Activated CD4-positive, alpha-beta T cell treated with anti-CD3 and anti-CD28 coated beads for 36 hours (primary cell): Measurements from ENCODE around the gene ZNF200. TPM values are rescaled to one million over a fixed set of nuclear protein-coding genes. Genes with fewer than 3 reads are reported as not detected.
"Not testable (repeated sequence)": the region's sequence is repeated elsewhere in the genome, so short reads cannot be mapped to it uniquely, and the experiment has no call there.

Experiments used
- ATAC-seq: fragments of 200-7000 bp; cut with Tn5 transposase; one replicate; pipeline ENCODE4 v1.10.0; 2021; ENCODE audit warnings: mild to moderate bottlenecking, moderate library complexity
- CTCF ChIA-PET: fragments of 350-600 bp; sonication (Branson Sonifier 250); formaldehyde crosslinking; loops from one replicate; lab custom pipeline; 2021; ENCODE audit warnings: antibody characterized with exemption; lab: Charles Lee
- POLR2A ChIA-PET: fragments of 350-600 bp; sonication (Branson Sonifier 250); formaldehyde crosslinking; loops from one replicate; lab custom pipeline; 2021; ENCODE audit warnings: antibody characterized with exemption, inconsistent platforms; lab: Charles Lee
- DNase-seq: peaks from one replicate; pipeline ENCODE4 v3.0.0-alpha.2; 2020
- H3K27ac Mint-ChIP-seq: one replicate; pipeline ENCODE4 v1.8.0; 2021; ENCODE audit warnings: mixed read lengths
- H3K27me3 Mint-ChIP-seq: one replicate; pipeline ENCODE4 v1.8.0; 2021; ENCODE audit warnings: mixed read lengths
- H3K36me3 Mint-ChIP-seq: one replicate; pipeline ENCODE4 v1.8.0; 2021; ENCODE audit warnings: low read depth, mixed read lengths
- H3K4me1 Mint-ChIP-seq: one replicate; pipeline ENCODE4 v1.8.0; 2021; ENCODE audit warnings: mixed read lengths
- H3K4me3 Mint-ChIP-seq: one replicate; pipeline ENCODE4 v1.8.0; 2021; ENCODE audit warnings: mild to moderate bottlenecking, moderate library complexity, mixed read lengths
- H3K9me3 Mint-ChIP-seq: one replicate; pipeline ENCODE4 v1.8.0; 2021; ENCODE audit warnings: low read depth, mixed read lengths
- intact Hi-C, 2 experiments: fragments of 100-400 bp; cut with DNase I in 1 of 2; cut with micrococcal nuclease in 1 of 2; formaldehyde crosslinking; loops; one replicate each; pipeline versions ENCODE4 v1.14.2 to v1.15.1; 2022 to 2024; cut with DNase I, micrococcal nuclease
- total RNA-seq, 2 experiments: library from RNA; stranded (reverse); gene quantifications; one replicate each; pipeline ENCODE4 v1.2.3, GENCODE V29; 2021

ZNF200 gene
- total RNA-seq, 2 experiments from 2014 or later: 8.3 to 9.0 TPM

GRCh38 chr16:3198334-3199072, 36.5 kb downstream of the ZNF200 start:
- no peak overlapping the region for H3K27ac Mint-ChIP-seq
- no peak overlapping the region for H3K4me3 Mint-ChIP-seq
- H3K36me3 Mint-ChIP-seq: no peaks in the 10 kb centered on the region
- ATAC-seq (no peak), DNase-seq (no peak)
- no peaks in the 10 kb centered on the region for H3K4me1 Mint-ChIP-seq
- intact Hi-C loops: no loop called here
- CTCF ChIA-PET: interaction anchor here (1.2 kb wide), 1 partner anchor 33 kb away, joined by 4 read pairs; no protein-coding TSS in a partner anchor
- H3K27me3 Mint-ChIP-seq: peaks cover 19% of the 10 kb centered on the region
- POLR2A ChIA-PET: interaction anchor here (0.5 kb wide), 1 partner anchor 17 kb away, joined by 3 read pairs; no protein-coding TSS in a partner anchor
- H3K9me3 Mint-ChIP-seq: no peaks in the 10 kb centered on the region

- intact Hi-C loops, ATAC-seq, H3K4me1 Mint-ChIP-seq, H3K9me3 Mint-ChIP-seq, H3K4me3 Mint-ChIP-seq, H3K27ac Mint-ChIP-seq, H3K36me3 Mint-ChIP-seq, DNase-seq, POLR2A ChIA-PET: not testable (repeated sequence)
- H3K27me3 Mint-ChIP-seq: peaks cover 26% of the 10 kb centered on the region
- CTCF ChIA-PET: interaction anchor here (1.2 kb wide), 1 partner anchor 32 kb away, joined by 4 read pairs; no protein-coding TSS in a partner anchor
Measured at GRCh38 chr16:3197694-3198333, 37.1 kb downstream of the ZNF200 start.

- ATAC-seq (no peak), DNase-seq (no peak)
- H3K27me3 Mint-ChIP-seq: peaks cover 35% of the 10 kb centered on the region
- H3K9me3 Mint-ChIP-seq: peaks cover 1% of the 10 kb centered on the region
- intact Hi-C loops: no loop called here
- CTCF ChIA-PET: no interaction called here
- H3K4me3 Mint-ChIP-seq: no peak overlapping the region
- H3K27ac Mint-ChIP-seq: no peak overlapping the region
- H3K4me1 Mint-ChIP-seq: peaks cover 10% of the 10 kb centered on the region
- H3K36me3 Mint-ChIP-seq: no peaks in the 10 kb centered on the region
- POLR2A ChIA-PET: no interaction called here
Measured at GRCh38 chr16:3195975-3196374, 39.0 kb downstream of the ZNF200 start.

- ChIA-PET CTCF (no interaction called here), POLR2A (no interaction called here)
- H3K36me3 Mint-ChIP-seq: no peaks in the 10 kb centered on the region
- intact Hi-C loops: loop anchor here in 1 of 2 experiments (5.0 kb wide), 1 partner anchor 268 kb away; no protein-coding TSS in a partner anchor
- H3K27me3 Mint-ChIP-seq: peaks cover 44% of the 10 kb centered on the region
- peaks cover 1% of the 10 kb centered on the region for H3K9me3 Mint-ChIP-seq
- DNase-seq (no peak), ATAC-seq (no peak)
- H3K27ac Mint-ChIP-seq: no peak overlapping the region
- H3K4me1 Mint-ChIP-seq: peaks cover 21% of the 10 kb centered on the region
- no peak overlapping the region for H3K4me3 Mint-ChIP-seq
Measured at GRCh38 chr16:3194792-3195191, 40.2 kb downstream of the ZNF200 start.

- Mint-ChIP-seq H3K27me3 (peaks cover 56% of the 10 kb centered on the region), H3K36me3 (peaks cover 2% of the 10 kb centered on the region), H3K4me3 (no peak overlapping the region), H3K27ac (no peak overlapping the region), H3K9me3 (peaks cover 1% of the 10 kb centered on the region), H3K4me1 (peaks cover 32% of the 10 kb centered on the region)
- POLR2A ChIA-PET: no interaction called here
- CTCF ChIA-PET: interaction anchor here (0.6 kb wide), 2 partner anchors 24 to 510 kb away, joined by 4 read pairs; no protein-coding TSS in a partner anchor
- no peak for DNase-seq
- no peak for ATAC-seq
- intact Hi-C loops: loop anchor here in 1 of 2 experiments (5.0 kb wide), 1 partner anchor 269 kb away; no protein-coding TSS in a partner anchor
Measured at GRCh38 chr16:3193221-3194212, 41.4 kb downstream of the ZNF200 start.

- Mint-ChIP-seq H3K27ac (no peak overlapping the region), H3K9me3 (peaks cover 1% of the 10 kb centered on the region), H3K4me3 (no peak overlapping the region), H3K4me1 (peaks cover 40% of the 10 kb centered on the region), H3K36me3 (peaks cover 4% of the 10 kb centered on the region), H3K27me3 (peaks cover 60% of the 10 kb centered on the region)
- DNase-seq (peak; percentile 4), ATAC-seq (no peak)
- intact Hi-C loops: loop anchor here in 1 of 2 experiments (5.0 kb wide), 1 partner anchor 270 kb away; no protein-coding TSS in a partner anchor
- ChIA-PET CTCF (interaction anchor here (0.6 kb wide), 1 partner anchor 23 kb away, joined by 4 read pairs; no protein-coding TSS in a partner anchor), POLR2A (interaction anchor here (0.6 kb wide), 1 partner anchor 45 kb away, joined by 3 read pairs; no protein-coding TSS in a partner anchor)
Measured at GRCh38 chr16:3192476-3193019, 42.4 kb downstream of the ZNF200 start.

GRCh38 chr16:3190949-3191353, 44.0 kb downstream of the ZNF200 start:
- Mint-ChIP-seq H3K27ac (peak overlapping the region; percentile 56), H3K4me3 (peak overlapping the region; percentile 69), H3K27me3 (peaks cover 68% of the 10 kb centered on the region), H3K36me3 (peaks cover 4% of the 10 kb centered on the region), H3K4me1 (peaks cover 43% of the 10 kb centered on the region), H3K9me3 (peaks cover 1% of the 10 kb centered on the region)
- ATAC-seq (no peak), DNase-seq (peak; percentile 51)
- POLR2A ChIA-PET: no interaction called here
- intact Hi-C loops: loop anchor here in 1 of 2 experiments (5.0 kb wide), 1 partner anchor 271 kb away; no protein-coding TSS in a partner anchor
- CTCF ChIA-PET: interaction anchor here (0.9 to 1.7 kb wide), 4 partner anchors 10 to 40 kb away, joined by 3 to 5 read pairs (median 4); no protein-coding TSS in a partner anchor

- Mint-ChIP-seq H3K27ac (peak overlapping the region; percentile 72), H3K27me3 (peaks cover 69% of the 10 kb centered on the region), H3K9me3 (peaks cover 1% of the 10 kb centered on the region), H3K4me3 (peak overlapping the region; percentile 69), H3K36me3 (peaks cover 4% of the 10 kb centered on the region), H3K4me1 (peaks cover 43% of the 10 kb centered on the region)
- CTCF ChIA-PET: interaction anchor here (1.0 to 1.7 kb wide), 3 partner anchors 16 to 131 kb away, joined by 3 to 4 read pairs (median 4); no protein-coding TSS in a partner anchor
- DNase-seq: no peak
- POLR2A ChIA-PET: interaction anchor here (1.4 kb wide), 1 partner anchor 19 kb away, joined by 3 read pairs; no protein-coding TSS in a partner anchor
- ATAC-seq: no peak
- intact Hi-C loops: loop anchor here (1.0 to 5.0 kb wide), 8 partner anchors 15 to 311 kb away; partner anchors contain the start of genes CLUAP1 (in 1 of the 2), ZNF200 (in 1 of the 2) and ZNF263 (in 1 of the 2)
Measured at GRCh38 chr16:3189869-3190268, 45.1 kb downstream of the ZNF200 start.

- DNase-seq (peak; percentile 78), ATAC-seq (peak; percentile 42)
- ChIA-PET POLR2A (interaction anchor here (0.6 to 1.4 kb wide), 3 partner anchors 19 to 43 kb away, joined by 3 to 5 read pairs (median 3); no protein-coding TSS in a partner anchor), CTCF (interaction anchor here (0.7 to 1.4 kb wide), 7 partner anchors 17 to 131 kb away, joined by 3 to 6 read pairs (median 4); no protein-coding TSS in a partner anchor)
- Mint-ChIP-seq H3K36me3 (peaks cover 4% of the 10 kb centered on the region), H3K4me1 (peaks cover 46% of the 10 kb centered on the region), H3K9me3 (peaks cover 1% of the 10 kb centered on the region), H3K27me3 (peaks cover 66% of the 10 kb centered on the region), H3K27ac (peak overlapping the region; percentile 72), H3K4me3 (peak overlapping the region; percentile 69)
- intact Hi-C loops: loop anchor here (1.0 to 2.0 kb wide), 8 partner anchors 14 to 312 kb away; partner anchors contain the start of genes CLUAP1 (in 1 of the 2), ZNF200 (in 1 of the 2) and ZNF263 (in 1 of the 2)
Measured at GRCh38 chr16:3188925-3189825, 45.8 kb downstream of the ZNF200 start.
